HG03175 (cell line): ENCODE data around the gene CLIC4.
"Not testable (repeated sequence)": the region's sequence is repeated elsewhere in the genome, so short reads cannot be mapped to it uniquely, and the experiment has no call there.

Experiments
- ATAC-seq: cut with Tn5 transposase; IDR thresholded peaks from one replicate; pipeline ENCODE4 v1.9.1; 2021; ENCODE audit warnings: mild to moderate bottlenecking, moderate library complexity; ENCODE audit not compliant: unreplicated experiment

CLIC4 gene

DNA sequence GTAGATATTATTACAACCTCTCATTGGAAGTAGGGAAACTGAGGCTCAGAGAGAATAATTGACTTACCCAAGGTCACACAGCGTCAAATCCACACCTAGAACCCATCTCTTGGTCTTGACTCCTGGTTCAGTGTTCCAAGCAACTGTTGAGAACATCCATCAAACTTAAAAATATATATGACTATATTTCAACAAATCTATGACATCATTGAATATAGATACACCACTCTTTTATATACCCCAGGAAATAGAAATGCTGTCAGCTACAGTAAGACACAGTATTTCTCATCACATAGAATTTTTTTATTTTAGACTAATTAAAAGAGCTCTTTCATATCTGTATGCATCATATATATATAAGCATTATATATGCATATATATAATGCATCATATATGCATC lies 127.9 kb downstream of the CLIC4 start:
- ATAC-seq: no peak

DNA sequence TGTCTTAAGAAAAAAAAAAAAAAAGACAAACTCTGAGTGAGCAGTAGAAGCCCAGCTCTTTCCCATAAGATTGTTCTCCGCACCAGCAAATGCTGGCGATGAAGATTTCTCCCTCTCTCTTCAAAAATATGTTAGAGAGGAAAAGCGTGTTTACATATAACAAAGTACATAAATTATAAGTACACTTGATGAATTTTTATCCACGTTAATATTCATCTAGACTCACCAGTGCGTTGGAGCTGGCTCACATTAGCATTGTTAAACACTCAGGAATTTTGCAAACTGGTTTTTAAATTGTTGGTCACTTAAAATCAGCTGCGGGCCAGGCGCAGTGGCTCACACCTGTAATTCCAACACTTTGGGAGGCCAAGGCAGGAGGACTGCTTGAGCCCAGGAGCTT lies 128.8 kb downstream of the CLIC4 start:
- no peak for ATAC-seq

DNA sequence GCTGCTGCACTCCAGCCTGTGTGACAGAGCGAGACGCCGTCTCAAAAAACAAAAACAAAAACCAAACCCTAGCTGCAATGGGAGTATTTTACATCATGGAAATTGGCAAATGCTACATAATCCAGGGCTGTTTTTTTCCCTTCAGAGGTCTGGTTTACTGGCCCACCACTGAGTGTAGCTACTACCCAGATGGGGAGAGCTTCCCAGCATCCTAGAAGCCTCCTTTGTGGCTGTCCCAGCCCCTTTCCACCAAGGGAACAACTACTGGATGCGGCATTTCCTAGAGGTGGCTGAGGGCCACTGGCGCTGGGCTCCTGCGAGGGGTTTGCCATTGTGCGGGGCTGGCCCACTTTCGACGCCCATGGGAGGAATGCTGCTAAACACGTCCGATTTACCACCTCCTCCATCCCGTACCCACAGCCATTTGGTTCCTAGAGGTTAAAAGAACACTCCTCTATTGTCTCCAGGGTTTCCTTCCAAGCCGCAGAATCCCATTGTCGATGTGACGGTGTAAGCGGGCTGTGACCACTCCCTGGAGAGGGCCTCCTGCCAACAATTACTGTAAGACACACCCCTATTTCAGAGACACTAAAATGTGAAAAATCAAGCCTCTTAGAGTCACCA lies 129.5 kb downstream of the CLIC4 start:
- no peak for ATAC-seq

DNA sequence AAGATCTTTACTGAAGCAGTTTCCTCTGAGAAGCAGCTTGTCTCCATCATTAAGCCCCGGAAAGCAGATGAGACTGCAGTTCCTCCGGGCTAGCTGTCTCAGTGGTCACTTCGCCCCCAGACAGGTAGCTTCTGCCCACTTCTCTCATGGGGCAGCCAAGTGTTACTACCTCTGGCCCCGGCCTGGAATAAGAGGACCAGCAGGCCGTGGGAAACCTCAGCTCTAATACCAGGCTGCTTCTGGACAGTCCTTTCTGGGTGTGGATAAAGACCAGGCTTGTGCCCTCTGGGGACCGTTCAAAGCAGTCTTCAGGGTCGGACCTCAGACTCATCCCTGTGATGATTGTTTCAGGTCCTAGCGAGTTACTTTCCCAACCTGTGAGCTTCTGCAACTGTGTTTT lies 130.0 kb downstream of the CLIC4 start:
- ATAC-seq: no peak

DNA sequence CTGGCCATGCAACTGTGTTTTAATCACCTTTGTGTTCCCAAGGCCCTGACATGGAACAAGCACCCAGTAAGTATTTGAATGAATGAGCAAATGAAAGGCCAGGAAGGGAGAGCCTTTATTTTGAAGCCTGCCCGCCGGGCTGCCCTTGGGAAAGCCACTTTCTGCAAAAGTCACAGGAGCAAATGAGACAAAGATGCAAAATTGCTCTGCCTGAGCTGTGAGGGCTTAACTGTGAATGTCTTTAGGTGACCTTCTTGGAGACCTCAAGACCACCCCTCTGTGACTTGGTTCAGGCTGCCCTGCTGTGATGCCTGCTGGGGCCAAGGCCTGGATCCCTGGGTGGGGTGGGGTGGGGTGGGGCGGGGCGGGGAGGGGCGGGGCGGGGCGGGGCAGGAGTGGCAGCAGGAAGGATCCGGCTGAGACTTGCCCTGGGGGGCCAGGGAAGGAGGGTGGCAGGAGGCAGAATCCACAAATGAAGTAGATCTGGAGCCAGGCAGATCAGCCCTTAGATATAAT lies 130.8 kb downstream of the CLIC4 start:
- ATAC-seq: no peak

DNA sequence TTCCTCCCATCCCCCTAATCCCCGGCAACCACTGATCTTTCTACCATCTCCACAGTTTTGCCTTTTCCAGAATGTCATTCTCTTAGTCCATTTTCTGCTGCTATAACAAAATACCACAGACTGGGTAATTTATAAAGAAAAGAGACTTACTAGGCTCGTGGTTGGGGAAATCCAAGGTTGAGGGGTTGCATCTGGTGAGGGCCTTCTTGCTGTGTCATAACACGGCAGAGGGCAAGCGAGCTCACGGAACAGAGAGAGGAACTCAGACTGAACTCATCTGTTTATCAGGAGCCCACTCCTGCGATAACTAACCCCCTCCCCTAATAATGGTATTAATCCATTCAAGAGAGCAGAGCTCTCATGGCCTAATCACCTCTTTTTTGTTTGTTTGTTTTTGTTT lies 132.8 kb downstream of the CLIC4 start:
- ATAC-seq: no peak

DNA sequence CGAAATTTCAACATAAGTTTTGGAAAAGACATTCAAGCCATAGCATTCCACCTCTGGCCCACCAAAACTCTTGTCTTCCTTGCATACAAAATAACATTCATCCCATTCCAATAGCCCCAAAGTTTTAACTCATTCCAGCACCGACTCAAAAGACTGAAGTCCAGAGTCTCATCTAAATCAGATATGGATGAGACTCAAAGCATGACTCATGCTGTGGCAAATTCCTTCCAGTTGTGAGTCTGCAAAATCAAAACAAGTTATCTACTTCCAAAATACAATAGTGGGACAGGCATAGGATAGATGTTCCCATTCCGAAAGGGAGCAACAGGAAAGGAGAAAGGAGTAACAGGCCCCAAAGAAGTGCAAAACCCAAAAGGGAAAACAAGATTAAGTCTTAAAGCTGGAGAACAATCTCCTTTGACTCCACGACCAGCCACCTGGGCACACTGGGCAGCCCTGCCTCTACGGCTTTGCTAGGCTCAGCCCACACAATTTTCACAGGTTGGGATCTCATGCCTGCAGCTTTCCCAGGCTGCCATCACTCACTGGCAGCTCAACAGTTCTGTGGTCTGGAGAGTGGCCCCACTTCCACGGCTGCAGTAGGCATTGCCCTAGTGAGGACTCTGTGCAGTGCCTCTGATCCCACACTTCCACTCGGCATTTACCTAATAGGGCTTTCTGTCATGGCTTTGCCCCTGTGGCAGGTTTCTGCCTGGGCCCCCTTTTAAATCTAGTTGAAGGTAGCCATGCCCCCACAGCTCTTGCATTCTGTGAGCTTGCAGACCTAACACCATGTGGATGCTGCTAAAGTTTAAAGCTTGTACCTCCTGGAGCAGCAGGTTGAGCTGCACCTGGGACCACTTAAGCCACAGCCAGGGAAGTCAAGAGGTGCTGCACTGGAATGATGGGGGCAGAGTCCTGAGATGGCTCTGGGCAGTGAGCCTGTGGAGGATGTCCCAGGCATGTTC lies 133.8 kb downstream of the CLIC4 start:
- no peak for ATAC-seq

DNA sequence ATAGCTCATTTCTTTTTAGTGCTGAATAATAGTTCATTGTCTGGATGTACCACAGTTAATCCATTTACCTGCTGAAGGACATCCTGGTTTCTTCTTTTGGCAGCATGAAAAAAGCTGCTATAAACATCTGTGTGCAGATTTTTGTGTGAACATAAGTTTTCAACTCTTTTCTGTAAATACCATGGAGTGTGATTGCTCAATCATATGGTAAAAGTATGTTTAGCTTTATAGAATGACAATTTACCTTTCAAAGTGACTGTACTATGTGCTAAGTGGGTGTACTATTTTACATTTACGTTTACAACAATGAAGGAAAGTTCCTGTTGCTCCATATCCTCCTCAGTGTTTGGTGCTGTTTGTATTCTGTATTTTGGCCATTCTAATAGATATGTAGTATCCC lies 135.8 kb downstream of the CLIC4 start:
- ATAC-seq: no peak

DNA sequence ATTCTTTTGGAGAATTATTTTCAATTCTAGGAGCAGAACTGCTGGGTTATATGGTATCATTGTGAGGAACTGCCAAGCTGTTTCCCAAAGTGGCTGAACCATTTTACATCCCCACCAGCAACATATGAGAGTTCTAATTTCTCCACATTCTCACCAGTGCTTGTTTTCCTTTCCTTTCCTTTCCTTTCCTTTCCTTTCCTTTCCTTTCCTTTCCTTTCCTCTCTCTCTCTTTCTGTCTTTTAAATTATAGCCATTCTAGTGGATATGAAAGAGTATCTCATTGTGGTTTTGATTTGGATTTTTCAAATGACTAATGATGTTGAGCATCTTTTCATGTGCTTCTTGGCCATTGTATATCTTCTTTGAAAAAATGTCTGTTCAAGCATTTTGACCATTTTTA lies 139.5 kb downstream of the CLIC4 start:
- ATAC-seq: no peak

DNA sequence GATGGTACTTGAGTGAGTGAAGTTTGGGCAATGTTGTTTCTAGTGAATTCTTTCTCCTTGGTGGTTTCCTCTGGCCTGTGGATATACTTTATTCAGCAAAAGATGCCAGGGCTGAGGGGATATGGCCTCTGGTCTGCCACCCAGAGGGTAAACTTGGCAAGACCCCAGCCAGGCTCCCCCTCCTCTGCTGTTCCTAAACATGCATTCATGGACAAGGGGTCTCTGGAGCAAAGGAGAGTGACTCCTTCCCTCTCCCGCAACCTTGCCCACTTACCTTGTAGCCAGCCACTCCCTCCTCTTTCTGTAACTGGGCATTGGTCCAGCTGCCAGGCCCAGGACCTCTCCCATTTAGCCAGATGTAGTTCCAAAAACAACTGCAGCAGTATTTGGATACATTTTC lies 141.0 kb downstream of the CLIC4 start:
- no peak for ATAC-seq

DNA sequence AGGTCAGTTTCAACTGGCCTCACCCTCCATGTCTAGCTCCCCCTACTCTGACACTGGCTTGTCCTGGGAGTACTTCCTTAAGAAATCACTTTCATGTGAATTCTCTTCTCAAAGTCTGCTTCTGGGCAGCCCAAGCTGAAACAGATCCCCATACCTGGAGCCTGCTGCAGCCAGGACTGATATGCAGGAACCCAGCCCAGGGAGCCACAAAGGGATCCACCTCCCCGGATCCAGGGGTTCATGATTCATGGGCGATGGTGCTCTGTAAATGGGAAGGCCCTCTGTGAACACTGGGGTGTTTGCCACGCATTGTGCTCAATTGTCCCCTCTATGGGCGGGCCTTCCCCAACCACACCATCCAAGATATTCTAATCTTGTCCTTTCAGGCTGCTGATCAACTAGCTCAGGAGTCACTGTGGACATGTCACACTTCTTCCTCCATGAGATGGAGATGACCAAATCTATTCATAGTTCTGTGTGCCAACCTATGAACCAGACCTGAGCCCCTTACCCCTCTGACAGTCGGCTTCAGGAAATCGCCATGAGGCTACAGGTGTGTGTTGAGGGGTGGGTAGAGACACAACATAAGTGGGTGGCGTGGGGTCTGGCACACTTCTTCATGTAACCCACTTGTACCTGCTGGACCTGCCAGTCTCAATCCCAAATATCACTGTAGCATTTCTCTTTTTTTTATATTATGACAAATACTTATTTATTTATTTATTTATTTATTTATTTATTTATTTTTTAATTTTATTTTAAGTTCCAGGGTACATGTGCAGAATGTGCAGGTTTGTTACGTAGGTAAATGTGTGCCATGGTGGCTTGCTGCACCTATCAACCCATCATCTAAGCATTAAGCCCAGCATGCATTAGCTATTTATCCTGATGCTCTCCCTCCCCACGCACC lies 143.1 kb downstream of the CLIC4 start:
- no peak for ATAC-seq

DNA sequence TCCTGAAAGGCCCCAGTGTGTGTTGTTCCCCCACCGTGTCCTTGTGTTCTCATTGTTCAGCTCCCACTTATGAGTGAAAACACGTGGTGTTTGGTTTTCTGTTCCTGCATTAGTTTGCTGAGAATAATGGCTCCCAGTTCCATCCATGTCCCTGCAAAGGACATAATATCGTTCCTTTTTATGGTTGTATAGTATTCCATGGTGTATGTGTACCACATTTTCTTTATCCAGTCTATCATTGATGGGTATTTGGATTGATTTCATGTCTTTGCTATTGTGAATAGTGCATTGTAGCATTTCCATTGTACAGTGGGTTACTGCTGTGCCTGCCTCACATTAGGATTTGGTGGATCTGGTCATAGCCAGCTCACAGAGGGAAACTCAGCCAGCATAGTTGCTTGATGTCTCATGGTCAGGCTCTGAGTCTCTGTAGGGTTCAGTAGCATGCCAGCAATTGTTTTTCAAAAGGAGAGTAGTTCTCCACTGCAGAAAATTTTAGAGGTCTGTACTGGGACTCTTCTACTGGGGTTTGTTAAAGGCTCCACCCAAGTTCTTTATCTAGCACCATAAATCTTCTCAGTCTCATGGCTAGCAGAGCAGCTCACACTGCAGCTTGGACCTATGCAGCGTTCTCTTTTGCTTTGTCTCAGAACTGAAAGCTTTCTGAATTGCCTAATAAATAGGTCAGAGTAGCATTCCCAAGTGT lies 143.9 kb downstream of the CLIC4 start:
- no peak for ATAC-seq

DNA sequence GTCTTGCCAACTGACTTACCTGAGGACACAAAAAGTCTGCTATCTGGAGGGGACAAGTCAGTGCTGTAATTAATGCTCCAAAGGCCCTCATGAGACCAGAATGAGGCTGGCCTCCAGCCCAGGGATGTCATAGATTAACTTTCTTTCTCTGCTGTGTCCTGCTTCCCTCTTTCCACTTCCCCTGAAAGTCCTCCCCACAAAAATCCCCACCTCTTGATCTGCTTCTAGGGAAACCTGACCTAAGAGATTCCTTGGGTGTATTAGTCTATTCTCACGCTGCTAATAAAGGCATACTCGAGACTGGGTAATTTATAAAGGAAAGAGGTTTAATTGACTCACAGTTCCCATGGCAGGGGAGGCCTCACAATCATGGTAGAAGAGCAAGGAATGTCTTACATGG lies 145.6 kb downstream of the CLIC4 start:
- no peak for ATAC-seq

DNA sequence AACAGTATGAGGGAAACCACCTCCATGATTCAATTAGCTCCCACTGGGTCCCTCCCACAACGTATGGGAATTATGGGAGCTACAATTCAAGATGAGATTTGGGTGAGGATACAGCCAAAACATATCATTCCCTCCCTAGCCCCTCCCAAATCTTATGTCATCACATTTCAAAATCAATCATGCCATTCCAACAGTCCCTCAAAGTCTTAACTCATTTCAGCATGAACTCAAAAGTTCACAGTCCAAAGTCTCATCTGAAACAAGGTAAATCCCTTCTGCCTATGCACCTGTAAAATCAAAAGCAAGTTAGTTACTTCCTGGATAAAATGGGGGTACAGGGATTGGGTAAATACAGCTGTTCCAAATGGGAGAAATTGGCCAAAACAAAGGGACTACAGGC lies 146.1 kb downstream of the CLIC4 start:
- ATAC-seq: not testable (repeated sequence)

DNA sequence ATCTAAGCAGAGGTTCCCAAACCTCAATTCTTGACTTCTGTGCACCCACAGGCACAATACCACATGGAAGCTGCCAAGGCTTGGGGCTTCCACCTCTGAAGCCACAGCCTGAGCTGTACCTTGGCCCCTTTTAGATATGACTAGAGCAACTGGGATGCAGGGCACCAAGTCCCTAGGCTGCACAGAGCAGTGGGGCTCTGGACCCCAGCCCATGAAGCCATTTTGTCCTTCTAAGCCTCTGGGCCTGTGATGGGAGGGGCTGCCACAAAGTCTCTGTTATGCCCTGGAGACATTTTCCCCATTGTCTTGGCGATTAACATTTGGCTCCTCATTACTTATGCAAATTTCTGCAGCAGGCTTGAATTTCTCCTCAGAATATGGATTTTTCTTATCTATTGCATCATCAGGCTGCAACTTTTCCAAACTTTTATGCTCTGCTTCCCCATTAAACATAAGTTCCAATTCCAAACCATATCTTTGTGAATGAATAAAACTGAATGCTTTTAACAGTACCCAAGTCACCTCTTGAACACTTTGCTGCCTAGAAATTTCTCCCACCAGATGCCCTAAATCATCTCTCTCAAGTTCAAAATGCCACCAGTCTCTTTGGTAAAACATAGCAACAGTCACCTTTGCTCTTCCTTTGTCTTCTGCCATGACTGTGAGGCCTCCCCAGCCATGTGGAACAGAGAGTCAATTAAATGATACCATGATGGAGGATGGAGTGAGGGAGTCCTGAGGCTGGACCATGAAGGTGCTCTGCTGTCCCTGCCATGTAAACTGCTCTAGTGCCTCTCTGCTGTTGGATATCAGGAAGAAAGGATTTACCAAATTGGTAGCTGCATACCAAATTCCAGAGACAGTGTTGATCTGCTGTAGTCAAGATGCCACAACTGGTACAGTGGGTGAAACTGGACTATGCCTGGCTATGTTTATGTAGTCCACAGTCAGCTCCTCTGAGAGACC lies 147.2 kb downstream of the CLIC4 start:
- no peak for ATAC-seq

DNA sequence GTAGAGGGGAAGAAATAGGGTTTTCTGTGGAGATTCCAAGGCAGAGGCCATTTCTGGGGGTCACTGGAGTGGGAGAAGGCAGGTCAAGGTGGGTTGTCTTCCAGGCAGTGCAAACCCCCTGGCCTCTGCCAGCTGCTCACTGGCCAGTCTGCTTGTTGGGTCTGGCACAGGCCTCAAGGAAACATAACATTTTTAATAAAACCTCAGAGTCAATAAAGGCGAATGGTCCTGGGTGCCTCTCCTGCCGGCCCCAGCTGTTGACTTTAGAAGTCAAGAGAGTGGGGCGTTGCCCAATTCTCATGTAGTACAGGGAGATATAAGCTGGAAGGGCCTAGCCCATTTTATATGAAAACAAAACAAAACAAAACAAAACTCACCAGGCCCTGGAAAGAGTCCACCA lies 148.2 kb downstream of the CLIC4 start:
- no peak for ATAC-seq
